IPS-18c (cell line): ENCODE data around the gene FANCC.

Experiments used
- H3K4me3 ChIP-seq: 2 replicates; pipeline ENCODE4 v1.7.0; 2013; ENCODE audit warnings: low read depth, mild to moderate bottlenecking, low read length, moderate library complexity; ENCODE audit not compliant: insufficient read depth
- H3K9me3 ChIP-seq: one replicate; pipeline ENCODE4 v1.6.1; 2013; ENCODE audit warnings: mild to moderate bottlenecking, low read length, moderate library complexity; ENCODE audit not compliant: control insufficient read depth, insufficient read depth

The FANCC gene

DNA sequence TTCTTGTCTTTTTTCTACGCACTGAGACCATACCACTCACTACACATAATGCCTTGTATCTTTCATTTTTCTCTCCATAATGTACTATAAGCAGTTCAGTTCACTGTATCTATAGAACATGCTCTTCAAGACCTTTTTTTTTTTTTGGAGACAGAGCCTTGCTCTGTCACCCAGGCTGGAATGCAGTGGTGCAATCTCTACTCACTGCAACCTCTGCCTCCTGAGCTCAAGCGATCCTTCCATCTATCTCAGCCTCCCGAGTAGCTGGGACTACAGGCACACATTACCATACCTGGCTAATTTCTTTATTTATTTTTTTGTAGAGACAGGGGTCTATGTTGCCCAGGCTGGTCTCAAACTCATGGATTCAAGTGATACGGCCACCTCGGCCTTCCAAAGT lies 208.7 kb downstream of the FANCC start:
- Histone ChIP-seq H3K9me3 (no peaks in the 10 kb centered on the region), H3K4me3 (no peak overlapping the region)

DNA sequence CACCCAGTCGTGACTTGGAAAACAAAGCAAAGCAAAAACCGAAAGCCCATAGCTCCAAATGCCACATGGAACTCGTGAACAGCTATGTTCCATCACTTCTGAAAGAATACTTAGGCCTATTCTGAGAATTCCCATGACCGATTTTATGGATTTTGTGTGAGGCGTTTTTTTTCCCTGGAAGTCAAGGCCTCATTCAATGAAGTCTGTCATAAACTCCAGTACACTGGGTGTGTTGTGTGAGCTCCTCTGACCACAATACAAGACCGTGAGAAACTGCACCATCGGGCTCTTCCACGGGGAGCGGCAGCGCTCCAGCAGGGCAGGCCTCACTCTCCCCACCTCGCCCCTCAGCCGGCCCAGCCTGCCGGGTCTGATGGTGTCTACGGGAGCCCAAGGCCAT lies 209.5 kb downstream of the FANCC start:
- Histone ChIP-seq H3K4me3 (no peak overlapping the region), H3K9me3 (no peaks in the 10 kb centered on the region)

DNA sequence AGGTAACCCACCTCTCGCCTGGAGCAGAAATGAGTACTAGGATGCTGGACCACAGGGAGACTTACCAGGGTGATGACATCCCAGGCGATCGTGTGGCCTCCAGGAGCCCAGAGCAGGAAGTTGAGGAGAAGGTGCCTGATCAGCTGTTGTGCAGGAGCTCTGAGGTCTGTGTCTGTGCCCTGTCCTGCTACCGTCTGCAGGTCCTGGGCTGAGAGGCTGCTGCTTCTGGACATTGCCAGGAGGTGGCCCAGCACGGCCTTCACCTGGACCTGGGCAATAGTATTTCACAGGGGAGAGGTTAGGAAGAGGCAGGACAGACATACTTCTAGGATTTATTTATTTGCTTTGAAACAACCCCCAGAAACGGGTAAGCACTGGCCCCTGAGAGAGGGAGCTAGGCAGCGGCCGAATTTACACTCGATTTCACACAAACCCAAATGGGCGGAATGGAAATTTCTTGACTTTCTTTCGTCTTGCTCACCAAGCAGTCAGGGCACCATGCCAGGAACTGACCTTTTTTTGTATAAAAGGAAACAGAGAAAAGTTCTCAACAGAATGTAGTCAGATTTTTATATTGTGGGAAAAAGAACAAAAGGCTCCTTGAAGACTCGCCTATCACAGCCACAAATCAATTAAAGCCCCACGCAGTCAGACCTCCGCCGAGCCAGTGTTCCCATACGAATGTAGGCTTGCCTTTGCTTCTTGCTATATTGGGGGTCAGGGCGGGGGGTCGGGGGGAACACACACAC lies 210.3 kb downstream of the FANCC start:
- Histone ChIP-seq H3K9me3 (no peaks in the 10 kb centered on the region), H3K4me3 (no peak overlapping the region)

DNA sequence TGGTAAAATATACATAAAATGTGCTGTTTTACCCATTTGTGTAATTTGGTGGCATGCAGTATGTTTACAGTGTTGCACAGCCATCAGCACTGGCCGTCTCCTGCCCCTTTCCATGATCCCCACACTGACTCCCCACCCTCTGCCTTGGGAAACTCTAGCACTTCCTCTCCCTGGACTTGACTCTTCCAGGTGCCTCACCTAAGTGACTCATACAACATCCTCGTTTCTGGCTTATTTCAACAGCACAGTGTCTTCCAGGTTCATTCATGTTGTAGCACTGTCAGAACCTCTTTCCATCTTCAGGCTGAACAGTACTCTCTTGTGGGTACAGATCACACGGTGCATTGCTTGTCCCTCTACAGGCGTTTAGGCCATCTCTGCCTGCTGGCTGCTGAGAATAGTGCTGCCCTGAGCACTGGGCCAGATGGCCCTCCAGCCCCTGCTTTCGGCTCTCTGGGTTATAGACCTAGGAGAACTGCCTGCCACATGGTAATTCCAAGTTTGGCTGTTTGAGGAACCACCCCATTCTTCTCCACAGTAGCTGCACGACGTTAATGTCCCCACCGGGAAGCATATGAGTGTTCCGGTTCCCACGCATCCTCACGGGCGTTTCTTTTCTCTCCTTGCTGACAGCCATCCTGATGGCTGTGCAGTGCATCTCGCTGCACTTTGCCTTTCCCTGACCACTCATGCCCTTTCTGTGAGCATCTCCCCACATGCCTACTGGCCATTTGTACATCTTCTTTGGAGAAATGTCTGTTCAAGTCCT lies 211.8 kb downstream of the FANCC start:
- Histone ChIP-seq H3K4me3 (no peak overlapping the region), H3K9me3 (no peaks in the 10 kb centered on the region)

DNA sequence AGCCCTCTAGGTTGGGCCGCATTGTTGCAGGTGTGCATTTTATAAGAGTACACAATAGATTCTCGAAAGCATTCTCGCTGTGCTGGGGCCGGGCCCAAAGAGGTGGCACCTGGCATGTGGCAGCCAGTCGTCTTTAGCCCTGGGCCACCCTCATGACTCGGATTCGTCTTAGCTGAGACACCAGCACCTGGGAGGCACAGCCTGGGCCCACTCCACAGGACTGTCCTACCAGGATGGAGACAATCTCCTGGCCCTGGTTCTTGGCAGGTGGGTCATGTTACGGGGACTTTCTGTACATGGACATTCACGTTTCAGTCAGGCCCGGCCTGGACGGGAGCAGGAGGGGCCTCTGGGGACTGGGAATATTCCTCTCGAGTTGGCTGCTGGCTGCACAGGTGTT lies 212.5 kb downstream of the FANCC start:
- Histone ChIP-seq H3K4me3 (no peak overlapping the region), H3K9me3 (no peaks in the 10 kb centered on the region)

DNA sequence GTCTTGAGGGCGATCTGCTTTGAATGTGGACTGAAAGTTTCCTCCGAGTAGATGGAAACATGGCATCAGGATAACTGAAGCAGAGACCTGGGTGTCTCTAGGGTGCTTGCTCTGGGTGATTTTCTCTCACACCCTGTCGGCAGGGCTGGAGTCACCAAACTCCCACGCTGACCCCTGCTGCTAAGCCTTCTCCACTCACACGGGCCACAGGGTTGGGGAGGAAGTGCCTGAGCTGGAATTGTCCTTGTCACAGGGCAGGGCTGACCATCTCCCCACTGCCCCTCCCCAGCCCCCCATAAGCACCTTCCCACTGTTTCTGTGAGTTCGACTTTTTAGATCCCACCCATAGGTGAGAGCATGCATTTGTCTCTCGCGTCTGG lies 212.9 kb downstream of the FANCC start:
- no peaks in the 10 kb centered on the region for H3K9me3 ChIP-seq
- no peak overlapping the region for H3K4me3 ChIP-seq

DNA sequence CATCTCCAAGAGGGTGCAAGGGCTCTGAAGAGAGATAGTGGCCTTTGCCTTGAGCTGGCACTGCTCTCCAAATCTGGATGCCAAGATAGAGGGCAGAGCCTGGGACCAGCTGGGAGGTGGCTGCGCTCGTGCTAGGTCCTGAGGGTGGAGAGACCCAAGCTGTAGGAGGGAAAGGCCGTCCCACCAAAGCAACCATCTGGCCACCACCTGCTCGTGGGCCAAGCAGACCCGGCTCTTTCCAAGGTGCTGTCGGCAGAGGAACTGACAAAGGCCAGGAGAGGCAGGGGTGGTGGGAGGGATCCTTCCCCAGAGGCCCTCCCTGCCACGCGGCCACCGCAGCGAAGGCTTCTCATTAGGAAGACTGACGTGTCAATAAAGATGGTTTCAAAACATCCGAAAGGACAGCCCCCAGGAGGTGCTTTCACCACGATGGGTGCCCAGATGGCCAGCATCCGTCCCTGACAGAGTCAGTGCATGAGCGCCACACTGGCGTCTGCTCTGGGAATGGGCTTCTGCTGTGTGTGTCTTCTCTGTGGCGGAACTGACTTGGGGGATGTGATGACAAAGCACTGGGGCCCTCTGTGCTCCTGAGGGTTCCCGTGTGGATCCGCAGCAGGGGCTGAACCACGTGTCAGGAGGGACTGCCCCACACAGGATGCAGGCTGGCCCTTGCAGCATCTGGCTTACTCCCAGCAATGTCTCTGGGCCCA lies 213.5 kb downstream of the FANCC start:
- Histone ChIP-seq H3K4me3 (no peak overlapping the region), H3K9me3 (no peaks in the 10 kb centered on the region)

DNA sequence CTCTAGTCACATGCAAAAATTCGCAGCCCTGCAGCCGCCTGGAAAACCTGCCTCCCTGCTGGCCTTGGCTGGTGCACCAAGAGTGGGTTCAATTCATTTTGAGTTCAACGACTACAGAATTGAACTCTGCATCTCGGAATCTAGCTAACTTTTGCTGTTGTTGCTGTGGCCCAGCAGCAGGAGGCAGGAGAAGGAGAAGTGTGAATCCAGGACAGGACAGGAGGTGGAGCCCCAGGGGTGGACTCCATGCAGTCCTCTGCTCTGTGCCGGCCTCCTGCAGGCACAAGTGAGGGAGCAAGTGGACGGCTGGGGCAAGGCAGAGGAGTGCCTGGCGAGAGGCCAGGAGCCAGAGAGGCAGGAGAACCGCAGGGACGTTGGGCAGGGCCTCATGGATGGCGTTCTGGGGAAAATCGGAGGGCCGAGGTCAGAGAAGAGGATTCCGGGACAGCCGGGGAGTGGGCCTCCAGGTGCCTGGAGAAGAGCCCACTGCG lies 214.2 kb downstream of the FANCC start:
- H3K9me3 ChIP-seq: no peaks in the 10 kb centered on the region

DNA sequence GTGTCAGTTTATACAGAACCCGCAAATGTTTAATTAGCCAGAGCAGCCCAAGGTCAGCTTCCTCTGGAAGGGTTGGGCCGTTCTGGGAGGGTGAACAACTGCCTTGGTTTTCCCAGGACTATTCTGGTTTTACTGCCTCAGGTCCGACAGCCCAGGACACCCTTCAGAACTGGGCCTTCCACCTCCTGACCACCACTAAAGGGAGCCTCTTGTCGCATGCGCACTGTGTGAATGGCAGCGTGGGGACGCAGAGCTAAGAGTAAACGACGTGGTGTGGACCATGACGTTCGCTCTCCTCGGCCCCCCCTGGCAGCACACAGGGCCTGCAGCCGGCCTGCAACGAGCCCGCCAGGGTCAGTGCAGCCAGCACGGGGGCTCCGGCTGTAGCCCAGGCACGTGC lies 214.9 kb downstream of the FANCC start:
- no peak overlapping the region for H3K4me3 ChIP-seq

More for the DNA sequence above, 214.2 kb downstream of the FANCC start:
- no peak overlapping the region for H3K4me3 ChIP-seq

DNA sequence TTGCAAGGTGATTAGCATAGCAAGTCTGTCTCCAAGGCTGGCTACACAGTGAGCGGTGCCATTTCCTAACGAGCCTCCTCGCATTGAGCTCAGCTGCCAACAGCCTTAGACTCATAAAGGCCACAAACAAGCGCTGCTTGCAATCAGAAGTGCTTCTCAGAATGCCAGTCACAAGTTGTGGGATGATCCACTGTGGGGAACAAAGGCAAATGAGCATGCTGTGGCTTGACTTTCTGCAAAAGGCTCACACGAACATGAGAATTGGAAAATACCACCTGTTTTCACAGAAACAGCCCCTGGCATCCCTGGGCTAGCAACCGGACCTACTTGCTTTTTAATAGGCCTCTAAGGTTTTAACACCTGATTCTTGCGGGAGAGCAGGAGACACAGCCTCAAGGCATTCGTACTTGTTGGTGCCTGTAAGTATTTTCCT lies 215.5 kb downstream of the FANCC start:
- no peak overlapping the region for H3K4me3 ChIP-seq

More for the DNA sequence above, 214.9 kb downstream of the FANCC start:
- no peaks in the 10 kb centered on the region for H3K9me3 ChIP-seq

DNA sequence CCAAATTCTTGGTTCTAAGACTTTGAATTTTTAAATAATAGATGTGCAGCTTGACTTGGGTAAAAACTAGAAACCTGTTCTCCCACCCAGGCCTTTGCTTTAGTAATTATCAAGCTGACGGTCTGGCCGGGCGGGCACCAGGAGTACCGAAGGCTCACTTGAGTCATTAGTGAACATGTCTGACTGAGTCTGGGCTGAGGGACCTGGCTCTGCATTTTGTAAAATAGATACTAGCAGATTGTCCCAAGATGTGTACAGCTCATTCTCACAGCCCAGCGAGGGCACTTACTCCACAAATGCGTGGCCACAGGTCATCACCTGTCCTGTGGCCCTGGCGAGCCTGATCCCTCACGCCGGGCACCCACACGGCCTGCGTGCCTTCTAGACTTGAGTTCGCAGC lies 216.2 kb downstream of the FANCC start:
- H3K9me3 ChIP-seq: no peaks in the 10 kb centered on the region

More for the DNA sequence above, 215.5 kb downstream of the FANCC start:
- H3K9me3 ChIP-seq: no peaks in the 10 kb centered on the region

DNA sequence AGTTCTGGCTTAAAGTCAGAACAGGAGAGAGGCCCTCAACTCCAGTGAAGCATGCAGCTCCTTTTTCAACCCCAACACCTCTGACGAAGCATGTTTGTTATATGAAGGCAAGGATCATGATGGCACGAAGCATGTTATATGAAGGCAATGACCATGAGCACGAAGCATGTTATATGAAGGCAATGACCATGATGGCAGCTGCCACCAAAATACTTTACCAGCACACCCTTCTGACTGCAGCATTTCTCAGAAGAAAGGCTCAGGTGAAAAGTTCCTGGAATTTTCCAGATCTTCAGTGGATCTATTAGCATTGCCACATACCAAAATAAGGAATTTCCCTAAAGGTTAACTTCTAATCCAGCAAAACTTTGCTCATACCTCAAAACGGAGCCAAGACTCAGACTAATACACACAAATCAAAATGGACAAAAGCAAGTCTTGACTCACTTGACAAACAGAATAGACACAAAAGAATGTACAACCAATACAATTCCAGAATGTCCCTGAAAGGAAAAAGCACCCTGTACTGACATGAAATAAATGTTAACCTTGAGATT lies 217.4 kb downstream of the FANCC start:
- H3K4me3 ChIP-seq: no peak overlapping the region
- H3K9me3 ChIP-seq: no peaks in the 10 kb centered on the region

More for the DNA sequence above, 216.2 kb downstream of the FANCC start:
- no peak overlapping the region for H3K4me3 ChIP-seq

DNA sequence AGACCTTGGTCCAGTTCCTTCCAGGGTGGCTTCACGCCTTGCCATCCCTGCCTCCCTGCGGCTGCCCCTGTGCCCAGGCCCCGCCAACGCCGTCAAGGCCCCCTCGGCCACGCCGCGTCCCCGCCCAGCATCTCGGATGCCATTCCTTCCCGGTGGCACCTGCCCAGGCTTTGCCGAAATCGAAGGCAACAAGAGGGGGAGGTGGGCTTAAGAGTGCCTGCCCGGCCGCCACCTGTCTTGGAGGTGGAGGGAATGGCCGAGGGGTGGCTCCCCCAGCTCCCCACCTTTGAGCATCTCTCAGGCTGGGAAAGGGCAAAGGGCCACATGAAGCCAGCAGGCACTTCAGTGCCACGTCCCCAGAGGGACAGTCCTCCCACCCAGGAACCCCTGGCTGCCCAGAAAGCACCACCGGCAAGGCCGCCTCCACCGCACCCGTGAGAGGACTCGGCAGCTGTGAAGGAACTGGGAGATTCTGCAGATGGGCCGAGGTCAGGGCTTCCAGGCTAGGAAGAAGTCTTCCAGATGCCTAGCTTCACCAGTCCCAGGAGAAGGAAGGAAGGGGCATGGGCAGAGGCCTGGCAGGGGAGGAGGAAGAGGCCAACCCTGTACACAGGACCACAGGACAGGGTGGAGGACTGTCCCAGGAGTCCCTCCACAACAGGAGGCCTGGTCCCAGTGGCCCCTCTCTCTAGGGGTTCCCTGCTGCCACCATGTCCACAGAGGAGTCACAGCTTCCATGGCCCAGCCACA lies 218.0 kb downstream of the FANCC start:
- Histone ChIP-seq H3K4me3 (no peak overlapping the region), H3K9me3 (no peaks in the 10 kb centered on the region)

DNA sequence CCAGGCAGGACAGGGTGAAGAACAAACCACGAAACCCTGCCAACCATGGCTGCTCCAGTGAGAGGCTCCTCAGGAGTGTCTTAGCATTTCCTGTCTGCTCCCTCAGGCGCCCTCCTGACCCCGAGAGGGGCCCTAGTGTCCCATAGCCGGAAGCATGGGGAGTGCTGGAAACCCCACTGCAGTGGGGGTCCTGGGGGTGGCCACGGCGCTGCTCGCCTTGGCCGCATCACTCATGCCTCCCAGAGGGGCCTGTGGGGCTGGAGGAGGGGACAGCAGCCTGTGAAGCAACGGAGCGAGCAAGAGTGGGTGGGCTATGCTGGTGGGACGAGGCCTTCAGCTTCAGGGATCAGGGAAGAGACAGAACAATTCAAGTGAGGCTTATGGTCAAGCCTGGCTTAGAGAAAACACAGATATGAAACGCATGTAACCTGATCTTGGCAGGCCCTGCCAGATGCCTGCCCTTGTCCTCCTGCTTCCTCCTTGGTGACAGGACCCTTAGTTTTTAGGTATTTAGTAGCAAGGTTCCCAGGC lies 219.1 kb downstream of the FANCC start:
- H3K9me3 ChIP-seq: no peaks in the 10 kb centered on the region
- no peak overlapping the region for H3K4me3 ChIP-seq

DNA sequence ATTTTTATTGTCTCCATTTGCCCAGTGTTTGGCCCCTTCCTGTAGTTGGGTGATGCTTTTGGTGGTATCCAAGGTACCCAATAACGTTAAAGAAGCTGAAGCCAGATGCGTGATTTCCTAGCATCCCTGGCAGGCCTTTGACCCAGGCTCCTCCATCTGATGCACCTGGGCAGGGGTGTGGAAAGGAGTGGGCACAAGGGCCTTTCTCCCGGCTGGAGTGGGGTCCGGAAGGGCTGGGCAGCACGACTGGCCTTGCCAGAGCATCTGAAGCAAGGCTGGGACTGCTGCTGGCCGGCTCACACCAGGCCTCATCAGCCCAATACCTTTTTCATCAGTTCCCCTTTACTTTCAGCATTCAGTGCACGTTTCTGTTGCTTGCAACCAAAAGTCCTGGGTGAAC lies 220.2 kb downstream of the FANCC start:
- no peaks in the 10 kb centered on the region for H3K9me3 ChIP-seq

DNA sequence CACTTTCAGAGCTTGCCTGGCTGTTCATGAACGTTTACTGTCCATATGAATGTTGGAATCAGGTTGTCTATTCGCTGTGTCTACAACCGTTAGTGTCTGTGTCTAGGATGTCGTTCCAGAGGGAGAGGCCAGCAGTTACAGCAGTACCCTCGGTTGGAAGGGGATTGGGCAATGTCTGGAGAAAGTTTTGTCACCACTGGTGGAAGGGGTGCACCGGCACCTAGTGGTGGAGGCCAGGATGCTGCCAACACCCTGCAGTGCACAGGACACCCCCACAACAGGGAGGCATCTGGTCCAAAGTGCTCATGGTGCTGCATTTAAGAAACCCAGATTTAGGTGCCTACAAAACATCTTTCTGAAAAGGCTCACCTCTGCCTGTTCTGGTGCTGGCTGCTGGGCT lies 220.7 kb downstream of the FANCC start:
- H3K4me3 ChIP-seq: no peak overlapping the region
- H3K9me3 ChIP-seq: no peaks in the 10 kb centered on the region

More for the DNA sequence above, 220.2 kb downstream of the FANCC start:
- no peak overlapping the region for H3K4me3 ChIP-seq

DNA sequence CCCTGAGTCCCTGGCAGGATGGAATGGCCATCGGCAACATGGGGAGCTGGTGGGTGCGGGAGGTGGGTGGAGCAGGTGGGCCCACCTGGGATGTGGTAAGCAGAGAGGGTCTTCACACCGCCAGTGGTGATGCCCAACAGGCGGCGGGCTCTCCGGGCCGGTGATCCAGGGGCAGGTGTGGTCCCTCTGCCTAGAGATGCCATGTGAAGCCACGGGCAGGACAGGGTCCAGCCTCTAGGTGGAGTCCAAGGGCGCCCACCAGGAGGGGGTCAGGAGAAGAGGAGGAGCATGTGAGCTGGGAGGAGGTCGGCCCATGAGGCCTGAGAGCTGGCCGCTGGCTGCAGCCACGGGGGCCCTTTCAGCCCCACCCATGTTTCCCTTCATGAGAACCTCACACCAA lies 221.1 kb downstream of the FANCC start:
- no peak overlapping the region for H3K4me3 ChIP-seq
- no peaks in the 10 kb centered on the region for H3K9me3 ChIP-seq
